ENCODE results near the gene VPS18.

VPS18 gene

DNA sequence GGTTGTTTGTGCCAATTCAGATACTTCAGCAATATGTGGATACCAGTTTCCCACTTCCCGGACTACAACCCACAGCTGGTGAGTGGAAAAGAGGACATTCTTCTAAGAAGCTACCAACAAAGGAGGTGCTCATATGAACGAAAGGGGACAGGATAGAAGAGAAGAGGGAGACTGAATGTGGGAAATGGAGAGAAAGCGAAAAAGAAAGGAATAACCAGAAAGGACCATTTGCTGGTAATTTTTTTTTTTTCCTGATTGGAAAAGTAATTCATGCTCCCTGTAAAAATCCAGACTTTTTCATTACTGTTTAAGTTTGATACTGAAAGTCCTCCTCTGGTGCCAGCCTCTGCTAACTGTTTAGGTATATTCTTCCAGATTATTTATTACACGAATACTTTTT is 57.5 kb downstream of the VPS18 start:
- H3K4me2 ChIP-seq (ENCODE audit: low read depth, low read length, poor library complexity, severe bottlenecking), result peak overlapping the region; percentile 79
- TF ChIP-seq EZH2phosphoT487 (conservative IDR thresholded peaks at IDR 0.05; ENCODE audit: low read length), result no peak
- no peaks in the 10 kb centered on the region for H4K20me1 ChIP-seq (ENCODE audit: low read depth, low read length)
- H3K4me3 ChIP-seq (ENCODE audit: insufficient read depth, low read length, poor library complexity, severe bottlenecking), result no peak overlapping the region
- H3K36me3 ChIP-seq (ENCODE audit: low read length), result no peaks in the 10 kb centered on the region
- no peaks in the 10 kb centered on the region for H3K9me2 ChIP-seq (replicated peaks; ENCODE audit: insufficient read depth, low read length)
- no peak overlapping the region for H3K9ac ChIP-seq (ENCODE audit: low read length)
- H2AFZ ChIP-seq (ENCODE audit: low read depth, low read length, severe bottlenecking), result no peak overlapping the region
- no peaks in the 10 kb centered on the region for H3K27me3 ChIP-seq (ENCODE audit: low read length)
- no peaks in the 10 kb centered on the region for H3K9me3 ChIP-seq (ENCODE audit: insufficient read depth, low read length)
- H3K27ac ChIP-seq (ENCODE audit: low read depth, low read length), result no peak overlapping the region
- H3K79me2 ChIP-seq (ENCODE audit: insufficient read depth, low read length), result no peaks in the 10 kb centered on the region
- no peaks in the 10 kb centered on the region for H3F3A ChIP-seq (ENCODE audit: insufficient read depth)

DNA sequence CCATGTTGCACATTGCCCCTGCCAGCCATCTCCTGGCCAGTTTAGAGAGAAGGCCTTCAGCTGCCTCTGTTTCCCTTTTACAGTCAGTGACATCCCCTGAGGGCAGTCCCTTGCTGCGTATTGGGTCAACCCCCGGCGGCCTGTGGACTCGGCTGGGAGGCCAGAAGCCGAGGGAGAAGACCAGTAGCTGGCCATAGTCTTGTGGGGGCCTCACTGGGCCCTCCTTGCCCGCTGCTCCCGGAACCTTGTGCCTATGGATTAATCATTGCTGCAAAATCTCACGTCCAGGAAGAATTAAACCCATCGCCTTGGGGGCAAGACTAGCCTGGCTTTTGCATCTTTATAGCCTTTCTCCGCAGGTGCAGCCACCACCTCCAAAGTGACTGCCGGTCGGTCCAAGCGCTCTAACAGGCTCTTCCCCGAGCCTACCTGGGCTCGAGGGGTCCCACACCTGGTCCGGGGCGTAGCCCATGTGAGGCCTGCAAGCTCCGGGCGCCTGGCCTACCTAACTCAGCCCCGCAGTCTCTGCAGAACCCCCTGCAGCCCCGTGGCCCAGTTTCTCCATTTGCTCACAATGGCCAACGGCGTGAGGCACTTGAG is 58.2 kb downstream of the VPS18 start:
- Histone ChIP-seq H3K4me2 (ENCODE audit: low read depth, low read length, poor library complexity, severe bottlenecking) (peak overlapping the region; percentile 79), H2AFZ (ENCODE audit: low read depth, low read length, severe bottlenecking) (peak overlapping the region; percentile 91), H3K27me3 (ENCODE audit: low read length) (no peaks in the 10 kb centered on the region), H3K79me2 (ENCODE audit: insufficient read depth, low read length) (no peaks in the 10 kb centered on the region), H3K4me3 (ENCODE audit: insufficient read depth, low read length, poor library complexity, severe bottlenecking) (peak overlapping the region; percentile 66), H3K27ac (ENCODE audit: low read depth, low read length) (peak overlapping the region; percentile 45), H3K9me2 (replicated peaks; ENCODE audit: insufficient read depth, low read length) (no peaks in the 10 kb centered on the region), H4K20me1 (ENCODE audit: low read depth, low read length) (no peaks in the 10 kb centered on the region), H3K9ac (ENCODE audit: low read length) (peak overlapping the region; percentile 81), H3K36me3 (ENCODE audit: low read length) (no peaks in the 10 kb centered on the region), H3F3A (ENCODE audit: insufficient read depth) (no peaks in the 10 kb centered on the region), H3K9me3 (ENCODE audit: insufficient read depth, low read length) (no peaks in the 10 kb centered on the region)
- TF ChIP-seq, protein P1, sequence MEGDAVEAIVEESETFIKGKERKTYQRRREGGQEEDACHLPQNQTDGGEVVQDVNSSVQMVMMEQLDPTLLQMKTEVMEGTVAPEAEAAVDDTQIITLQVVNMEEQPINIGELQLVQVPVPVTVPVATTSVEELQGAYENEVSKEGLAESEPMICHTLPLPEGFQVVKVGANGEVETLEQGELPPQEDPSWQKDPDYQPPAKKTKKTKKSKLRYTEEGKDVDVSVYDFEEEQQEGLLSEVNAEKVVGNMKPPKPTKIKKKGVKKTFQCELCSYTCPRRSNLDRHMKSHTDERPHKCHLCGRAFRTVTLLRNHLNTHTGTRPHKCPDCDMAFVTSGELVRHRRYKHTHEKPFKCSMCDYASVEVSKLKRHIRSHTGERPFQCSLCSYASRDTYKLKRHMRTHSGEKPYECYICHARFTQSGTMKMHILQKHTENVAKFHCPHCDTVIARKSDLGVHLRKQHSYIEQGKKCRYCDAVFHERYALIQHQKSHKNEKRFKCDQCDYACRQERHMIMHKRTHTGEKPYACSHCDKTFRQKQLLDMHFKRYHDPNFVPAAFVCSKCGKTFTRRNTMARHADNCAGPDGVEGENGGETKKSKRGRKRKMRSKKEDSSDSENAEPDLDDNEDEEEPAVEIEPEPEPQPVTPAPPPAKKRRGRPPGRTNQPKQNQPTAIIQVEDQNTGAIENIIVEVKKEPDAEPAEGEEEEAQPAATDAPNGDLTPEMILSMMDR (IDR thresholded peaks at IDR 0.05; ENCODE audit: insufficient read depth, low read length, poor library complexity, severe bottlenecking), result no peak
- no peak for TF ChIP-seq EZH2phosphoT487 (conservative IDR thresholded peaks at IDR 0.05; ENCODE audit: low read length)

DNA sequence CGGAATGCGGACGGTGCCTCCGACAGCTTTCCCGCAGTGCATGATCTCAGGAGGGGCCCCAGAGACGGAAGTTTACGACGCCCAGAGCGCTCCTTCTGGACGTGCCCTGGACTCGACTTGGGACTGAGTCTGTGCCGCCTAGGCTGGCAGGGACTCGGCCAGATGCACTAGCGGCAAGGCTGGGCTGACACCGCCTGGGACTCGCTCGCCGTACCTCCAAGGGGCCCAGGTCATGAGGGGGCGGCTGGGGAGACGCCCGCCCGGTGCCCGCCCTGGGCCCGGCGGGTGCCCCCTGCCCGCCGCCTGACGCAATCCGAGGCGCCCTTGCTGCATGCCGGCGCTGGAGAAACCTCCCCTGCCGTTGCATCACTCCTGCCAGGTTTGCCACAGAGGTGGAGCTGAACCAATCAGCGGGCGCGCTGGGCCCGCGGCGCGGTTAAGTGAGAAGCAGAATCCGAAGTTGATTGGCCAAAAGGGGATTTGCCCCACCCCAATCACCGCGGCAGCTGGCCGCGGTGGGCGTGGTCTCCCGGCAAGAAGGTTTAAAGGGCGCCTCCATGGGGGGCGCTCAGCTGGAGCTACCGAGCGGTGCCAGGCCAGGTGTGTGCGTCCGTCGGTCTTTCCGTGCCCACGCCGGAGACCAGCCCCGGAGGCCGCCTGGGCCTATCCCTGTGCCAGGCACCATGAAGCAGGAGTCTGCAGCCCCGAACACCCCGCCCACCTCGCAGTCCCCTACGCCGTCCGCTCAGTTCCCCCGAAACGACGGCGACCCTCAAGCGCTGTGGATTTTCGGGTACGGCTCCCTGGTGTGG is 58.9 kb downstream of the VPS18 start, which contains the start of gene CHAC1:
Gene CHAC1, plus strand, starts transcription at position 571 of the 812 bp plus-strand sequence. Its CDS starts 113 bp downstream, at position 684.
- Histone ChIP-seq H3K27me3 (ENCODE audit: low read length) (no peaks in the 10 kb centered on the region), H3F3A (ENCODE audit: insufficient read depth) (no peaks in the 10 kb centered on the region), H3K9me3 (ENCODE audit: insufficient read depth, low read length) (no peaks in the 10 kb centered on the region), H3K4me3 (ENCODE audit: insufficient read depth, low read length, poor library complexity, severe bottlenecking) (peak within 1 kb of the TSS; percentile 66), H3K9ac (ENCODE audit: low read length) (peak within 1 kb of the TSS; percentile 81), H3K36me3 (ENCODE audit: low read length) (no peaks in the 10 kb centered on the region), H2AFZ (ENCODE audit: low read depth, low read length, severe bottlenecking) (peak within 1 kb of the TSS; percentile 91), H3K27ac (ENCODE audit: low read depth, low read length) (peak within 1 kb of the TSS; percentile 45), H3K79me2 (ENCODE audit: insufficient read depth, low read length) (no peaks in the 10 kb centered on the region), H3K4me2 (ENCODE audit: low read depth, low read length, poor library complexity, severe bottlenecking) (peak within 1 kb of the TSS; percentile 79), H4K20me1 (ENCODE audit: low read depth, low read length) (no peaks in the 10 kb centered on the region), H3K9me2 (replicated peaks; ENCODE audit: insufficient read depth, low read length) (no peaks in the 10 kb centered on the region)
- TF ChIP-seq, protein P1 (IDR thresholded peaks at IDR 0.05; ENCODE audit: insufficient read depth, low read length, poor library complexity, severe bottlenecking), result no peak
- TF ChIP-seq EZH2phosphoT487 (conservative IDR thresholded peaks at IDR 0.05; ENCODE audit: low read length), result no peak
